WTC11 (cell line): ENCODE results near the gene SHROOM3. TPM values are rescaled to one million over a fixed set of nuclear protein-coding genes. Genes with fewer than 3 reads are reported as not detected.

Source experiments
- ATAC-seq: fragments of 200-7000 bp; cut with Tn5 transposase; 2 replicates; pipeline ENCODE4 v1.10.0; 2021; ENCODE audit warnings: mild to moderate bottlenecking, moderate library complexity
- CTCF ChIA-PET: fragments of 300-600 bp; sonication (Branson Sonifier 250); formaldehyde crosslinking; loops from one replicate; lab custom pipeline; 2021; ENCODE audit warnings: antibody characterized with exemption; lab: Charles Lee
- POLR2A ChIA-PET: fragments of 350-600 bp; sonication (Branson Sonifier 250); formaldehyde crosslinking; loops from one replicate; lab custom pipeline; 2021; ENCODE audit warnings: antibody characterized with exemption; lab: Charles Lee
- DNase-seq: peaks from one replicate; pipeline ENCODE4 v3.0.0; 2021; ENCODE audit warnings: low spot score
- H3K27ac Mint-ChIP-seq: 2 replicates; pipeline ENCODE4 v1.8.0; 2021; ENCODE audit warnings: mixed read lengths
- H3K27me3 Mint-ChIP-seq: 2 replicates; pipeline ENCODE4 v1.8.0; 2021; ENCODE audit warnings: low read depth, mild to moderate bottlenecking, moderate library complexity, mixed read lengths
- H3K36me3 Mint-ChIP-seq: 2 replicates; pipeline ENCODE4 v1.8.0; 2021; ENCODE audit warnings: mixed read lengths
- H3K4me1 Mint-ChIP-seq: 2 replicates; pipeline ENCODE4 v1.8.0; 2022; ENCODE audit warnings: mixed read lengths
- H3K4me3 Mint-ChIP-seq: 2 replicates; pipeline ENCODE4 v1.8.0; 2021; ENCODE audit warnings: mild to moderate bottlenecking, moderate library complexity, mixed read lengths
- H3K9me3 Mint-ChIP-seq: 2 replicates; pipeline ENCODE4 v1.8.0; 2021; ENCODE audit warnings: mixed read lengths
- ATF1 ChIP-seq: sonication (generic); formaldehyde crosslinking; IDR thresholded peaks from 2 replicates; pipeline ENCODE4 v1.8.1; 2023; ENCODE audit warnings: mild to moderate bottlenecking, moderate library complexity, missing genetic modification reagents
- CBFB ChIP-seq: sonication (generic); formaldehyde crosslinking; IDR thresholded peaks from 2 replicates; pipeline ENCODE4 v1.8.1; 2022; ENCODE audit warnings: mild to moderate bottlenecking, low read depth, missing genetic modification reagents
- ESRRA ChIP-seq: sonication (generic); formaldehyde crosslinking; IDR thresholded peaks from 2 replicates; pipeline ENCODE4 v1.8.1; 2022; ENCODE audit warnings: mild to moderate bottlenecking, missing genetic modification reagents, borderline replicate concordance
- ETV6 ChIP-seq: sonication (generic); formaldehyde crosslinking; IDR thresholded peaks from 2 replicates; pipeline ENCODE4 v1.8.1; 2022; ENCODE audit warnings: mild to moderate bottlenecking, missing genetic modification reagents
- FOXJ3 ChIP-seq: sonication (generic); formaldehyde crosslinking; IDR thresholded peaks from 2 replicates; pipeline ENCODE4 v1.9.0; 2021; ENCODE audit warnings: missing genetic modification reagents, mild to moderate bottlenecking, borderline replicate concordance
- FOXK1 ChIP-seq: sonication (generic); formaldehyde crosslinking; IDR thresholded peaks from 2 replicates; pipeline ENCODE4 v1.8.0; 2022; ENCODE audit warnings: mild to moderate bottlenecking, moderate library complexity, missing genetic modification reagents
- GTF2I ChIP-seq: fragments of 250-450 bp; sonication (Bioruptor Pico); conservative IDR thresholded peaks from 2 replicates; pipeline ENCODE4 v1.4.0; 2021; ENCODE audit warnings: mild to moderate bottlenecking
- HMGA2 ChIP-seq: fragments of 250-450 bp; sonication (Bioruptor Pico); IDR thresholded peaks from 2 replicates; pipeline ENCODE4 v1.4.0; 2021; ENCODE audit warnings: mild to moderate bottlenecking, moderate library complexity
- IRF2 ChIP-seq: sonication (generic); formaldehyde crosslinking; IDR thresholded peaks from 2 replicates; pipeline ENCODE4 v1.8.0; 2022; ENCODE audit warnings: low read depth, missing genetic modification reagents, borderline replicate concordance
- JUN ChIP-seq: sonication (generic); formaldehyde crosslinking; IDR thresholded peaks from 2 replicates; pipeline ENCODE4 v1.8.0; 2023; ENCODE audit warnings: mild to moderate bottlenecking, missing genetic modification reagents
- KAT7 ChIP-seq: sonication (generic); formaldehyde crosslinking; IDR thresholded peaks from 2 replicates; pipeline ENCODE4 v1.8.1; 2023; ENCODE audit warnings: missing genetic modification reagents, mild to moderate bottlenecking, borderline replicate concordance
- NFATC4 ChIP-seq: fragments of 250-450 bp; sonication (Bioruptor Pico); IDR thresholded peaks from 2 replicates; pipeline ENCODE4 v1.9.0; 2021; ENCODE audit warnings: mild to moderate bottlenecking
- NR3C1 ChIP-seq: sonication (generic); formaldehyde crosslinking; conservative IDR thresholded peaks from 2 replicates; pipeline ENCODE4 v1.8.1; 2023; ENCODE audit warnings: low read depth, mild to moderate bottlenecking, missing genetic modification reagents
- SMAD3 ChIP-seq: sonication (generic); formaldehyde crosslinking; IDR thresholded peaks from 2 replicates; pipeline ENCODE4 v1.8.0; 2022; ENCODE audit warnings: missing genetic modification reagents, mild to moderate bottlenecking, borderline replicate concordance
- SOX15 ChIP-seq: fragments of 250-450 bp; sonication (Bioruptor Pico); IDR thresholded peaks from 2 replicates; pipeline ENCODE4 v1.9.0; 2021; ENCODE audit warnings: mild to moderate bottlenecking
- TEAD1 ChIP-seq: sonication (generic); formaldehyde crosslinking; IDR thresholded peaks from 2 replicates; pipeline ENCODE4 v1.8.0; 2022; ENCODE audit warnings: mild to moderate bottlenecking, missing genetic modification reagents
- TEAD4 ChIP-seq: sonication (generic); formaldehyde crosslinking; IDR thresholded peaks from 2 replicates; pipeline ENCODE4 v1.8.0; 2022; ENCODE audit warnings: mild to moderate bottlenecking, missing genetic modification reagents
- ZBTB21 ChIP-seq: sonication (generic); formaldehyde crosslinking; IDR thresholded peaks from 2 replicates; pipeline ENCODE4 v1.8.1; 2023; ENCODE audit warnings: mild to moderate bottlenecking, missing genetic modification reagents, borderline replicate concordance
- ZNF396 ChIP-seq: fragments of 250-450 bp; sonication (Bioruptor Pico); IDR thresholded peaks from 2 replicates; pipeline ENCODE4 v1.8.0; 2021; ENCODE audit warnings: mild to moderate bottlenecking, moderate library complexity, borderline replicate concordance
- total RNA-seq: library from RNA; stranded (reverse); gene quantifications from 3 replicates; pipeline ENCODE4 v1.2.3, GENCODE V29; 2021
- TF ChIP-seq, protein P1 (sequence below): sonication (generic); formaldehyde crosslinking; IDR thresholded peaks from 2 replicates; pipeline ENCODE4 v1.8.1; 2023; ENCODE audit warnings: mild to moderate bottlenecking, missing genetic modification reagents, moderate library complexity
- TF ChIP-seq, protein P2 (sequence below): sonication (generic); formaldehyde crosslinking; IDR thresholded peaks from 2 replicates; pipeline ENCODE4 v1.8.1; 2022; ENCODE audit warnings: missing genetic modification reagents, borderline replicate concordance
- TF ChIP-seq, protein P3 (sequence below): sonication (generic); formaldehyde crosslinking; IDR thresholded peaks from 2 replicates; pipeline ENCODE4 v1.8.0; 2022; ENCODE audit warnings: mild to moderate bottlenecking, missing genetic modification reagents
- TF ChIP-seq, protein P4 (sequence below): fragments of 200-600 bp; IDR thresholded peaks from 2 replicates; pipeline ENCODE4 v1.8.0; 2022; ENCODE audit warnings: antibody characterized with exemption
- TF ChIP-seq, protein P5 (sequence below): sonication (generic); formaldehyde crosslinking; IDR thresholded peaks from 2 replicates; pipeline ENCODE4 v1.8.0; 2022; ENCODE audit warnings: mild to moderate bottlenecking, missing genetic modification reagents
- TF ChIP-seq, protein P6 (sequence below): sonication (generic); formaldehyde crosslinking; IDR thresholded peaks from 2 replicates; pipeline ENCODE4 v1.8.1; 2023; ENCODE audit warnings: mild to moderate bottlenecking, moderate library complexity, missing genetic modification reagents

Gene SHROOM3
- total RNA-seq, 1 experiment from 2014 or later = 71.9 TPM

DNA sequence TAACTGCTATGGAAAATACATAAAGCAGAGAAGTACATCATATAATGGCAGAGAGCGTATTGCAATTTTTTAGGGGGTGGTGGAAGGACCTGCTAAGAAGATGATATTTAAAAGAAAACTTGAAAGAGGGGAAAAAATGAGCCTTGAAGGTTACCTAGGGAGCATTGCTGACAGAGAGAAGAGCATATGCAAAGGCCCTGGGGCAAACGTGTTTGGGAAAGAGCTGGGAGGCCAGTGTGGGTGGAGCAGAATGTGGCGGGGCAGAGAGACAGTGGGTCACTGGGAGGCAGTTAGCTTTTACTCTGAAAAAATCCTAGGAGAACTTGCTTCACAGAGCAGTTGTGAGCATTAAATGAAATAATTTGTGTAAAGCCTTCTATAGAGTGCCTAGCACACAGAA lies 157.0 kb downstream of the SHROOM3 start:
- ATAC-seq = no peak
- Mint-ChIP-seq H3K9me3 (peaks cover 5% of the 10 kb centered on the region), H3K27ac (peak overlapping the region; percentile 100)
- POLR2A ChIA-PET = no interaction called here
- TF ChIP-seq GTF2I (CRISPR knock-in tag) = peak; percentile 61; the same call in 1 of the 2 replicates
- TF ChIP-seq SOX15 (CRISPR knock-in tag) = no peak
- TF ChIP-seq, all 79 proteins: peak for 1
- CTCF ChIA-PET = no interaction called here
- H3K27me3 Mint-ChIP-seq = no peaks in the 10 kb centered on the region
- H3K4me1 Mint-ChIP-seq = peaks cover 50% of the 10 kb centered on the region
- no peak overlapping the region for H3K4me3 Mint-ChIP-seq
- peaks cover 3% of the 10 kb centered on the region; the same call in 1 of the 2 replicates for H3K36me3 Mint-ChIP-seq
- DNase-seq = no peak

DNA sequence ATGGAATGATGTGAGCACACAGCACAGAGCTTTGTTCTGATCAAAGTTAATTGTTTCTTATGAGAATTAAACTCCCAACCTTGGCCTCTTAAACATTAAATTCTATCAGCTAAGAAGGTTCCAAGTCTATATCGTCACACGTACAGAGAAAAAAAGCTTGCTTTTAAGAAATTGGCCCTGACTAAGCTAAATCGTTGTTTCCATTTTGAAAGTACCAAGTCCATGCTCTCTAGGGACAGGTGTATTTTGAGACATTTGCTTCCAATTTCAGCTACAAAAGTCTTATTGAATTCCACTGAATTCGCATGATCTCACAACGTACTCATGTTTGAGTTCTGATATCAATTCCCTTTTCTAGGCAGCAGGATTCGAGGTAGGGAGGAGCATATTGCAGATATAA lies 157.4 kb downstream of the SHROOM3 start:
- H3K9me3 Mint-ChIP-seq = peaks cover 5% of the 10 kb centered on the region
- ChIA-PET CTCF (interaction anchor here (1.1 kb wide), 1 partner anchor 165 kb away, joined by 3 read pairs; no protein-coding TSS in a partner anchor), POLR2A (no interaction called here)
- DNase-seq = no peak
- no peak overlapping the region for H3K4me3 Mint-ChIP-seq
- no peaks in the 10 kb centered on the region for H3K27me3 Mint-ChIP-seq
- H3K36me3 Mint-ChIP-seq = peaks cover 3% of the 10 kb centered on the region; the same call in 1 of the 2 replicates
- ATAC-seq = no peak
- TF ChIP-seq NFATC4 (CRISPR knock-in tag) (no peak), ZNF396 (CRISPR knock-in tag) (no peak), TEAD1 (CRISPR knock-in tag) (no peak), CBFB (no peak), ZBTB21 (no peak), NR3C1 (CRISPR knock-in tag) (no peak), JUN (no peak), FOXK1 (no peak), ESRRA (CRISPR knock-in tag) (no peak), IRF2 (CRISPR knock-in tag) (no peak), TEAD4 (CRISPR knock-in tag) (no peak), ETV6 (no peak), FOXJ3 (no peak)
- TF ChIP-seq, protein P1, sequence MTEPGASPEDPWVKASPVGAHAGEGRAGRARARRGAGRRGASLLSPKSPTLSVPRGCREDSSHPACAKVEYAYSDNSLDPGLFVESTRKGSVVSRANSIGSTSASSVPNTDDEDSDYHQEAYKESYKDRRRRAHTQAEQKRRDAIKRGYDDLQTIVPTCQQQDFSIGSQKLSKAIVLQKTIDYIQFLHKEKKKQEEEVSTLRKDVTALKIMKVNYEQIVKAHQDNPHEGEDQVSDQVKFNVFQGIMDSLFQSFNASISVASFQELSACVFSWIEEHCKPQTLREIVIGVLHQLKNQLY (CRISPR knock-in tag) = no peak
- TF ChIP-seq, protein P2, sequence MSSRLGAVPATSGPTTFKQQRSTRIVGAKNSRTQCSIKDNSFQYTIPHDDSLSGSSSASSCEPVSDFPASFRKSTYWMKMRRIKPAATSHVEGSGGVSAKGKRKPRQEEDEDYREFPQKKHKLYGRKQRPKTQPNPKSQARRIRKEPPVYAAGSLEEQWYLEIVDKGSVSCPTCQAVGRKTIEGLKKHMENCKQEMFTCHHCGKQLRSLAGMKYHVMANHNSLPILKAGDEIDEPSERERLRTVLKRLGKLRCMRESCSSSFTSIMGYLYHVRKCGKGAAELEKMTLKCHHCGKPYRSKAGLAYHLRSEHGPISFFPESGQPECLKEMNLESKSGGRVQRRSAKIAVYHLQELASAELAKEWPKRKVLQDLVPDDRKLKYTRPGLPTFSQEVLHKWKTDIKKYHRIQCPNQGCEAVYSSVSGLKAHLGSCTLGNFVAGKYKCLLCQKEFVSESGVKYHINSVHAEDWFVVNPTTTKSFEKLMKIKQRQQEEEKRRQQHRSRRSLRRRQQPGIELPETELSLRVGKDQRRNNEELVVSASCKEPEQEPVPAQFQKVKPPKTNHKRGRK (CRISPR knock-in tag) = no peak
- TF ChIP-seq, protein P3, sequence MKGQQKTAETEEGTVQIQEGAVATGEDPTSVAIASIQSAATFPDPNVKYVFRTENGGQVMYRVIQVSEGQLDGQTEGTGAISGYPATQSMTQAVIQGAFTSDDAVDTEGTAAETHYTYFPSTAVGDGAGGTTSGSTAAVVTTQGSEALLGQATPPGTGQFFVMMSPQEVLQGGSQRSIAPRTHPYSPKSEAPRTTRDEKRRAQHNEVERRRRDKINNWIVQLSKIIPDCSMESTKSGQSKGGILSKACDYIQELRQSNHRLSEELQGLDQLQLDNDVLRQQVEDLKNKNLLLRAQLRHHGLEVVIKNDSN (CRISPR knock-in tag) = no peak
- TF ChIP-seq, protein P4, sequence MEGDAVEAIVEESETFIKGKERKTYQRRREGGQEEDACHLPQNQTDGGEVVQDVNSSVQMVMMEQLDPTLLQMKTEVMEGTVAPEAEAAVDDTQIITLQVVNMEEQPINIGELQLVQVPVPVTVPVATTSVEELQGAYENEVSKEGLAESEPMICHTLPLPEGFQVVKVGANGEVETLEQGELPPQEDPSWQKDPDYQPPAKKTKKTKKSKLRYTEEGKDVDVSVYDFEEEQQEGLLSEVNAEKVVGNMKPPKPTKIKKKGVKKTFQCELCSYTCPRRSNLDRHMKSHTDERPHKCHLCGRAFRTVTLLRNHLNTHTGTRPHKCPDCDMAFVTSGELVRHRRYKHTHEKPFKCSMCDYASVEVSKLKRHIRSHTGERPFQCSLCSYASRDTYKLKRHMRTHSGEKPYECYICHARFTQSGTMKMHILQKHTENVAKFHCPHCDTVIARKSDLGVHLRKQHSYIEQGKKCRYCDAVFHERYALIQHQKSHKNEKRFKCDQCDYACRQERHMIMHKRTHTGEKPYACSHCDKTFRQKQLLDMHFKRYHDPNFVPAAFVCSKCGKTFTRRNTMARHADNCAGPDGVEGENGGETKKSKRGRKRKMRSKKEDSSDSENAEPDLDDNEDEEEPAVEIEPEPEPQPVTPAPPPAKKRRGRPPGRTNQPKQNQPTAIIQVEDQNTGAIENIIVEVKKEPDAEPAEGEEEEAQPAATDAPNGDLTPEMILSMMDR = no peak
- H3K4me1 Mint-ChIP-seq = peaks cover 45% of the 10 kb centered on the region
- peak overlapping the region; percentile 41 for H3K27ac Mint-ChIP-seq

DNA sequence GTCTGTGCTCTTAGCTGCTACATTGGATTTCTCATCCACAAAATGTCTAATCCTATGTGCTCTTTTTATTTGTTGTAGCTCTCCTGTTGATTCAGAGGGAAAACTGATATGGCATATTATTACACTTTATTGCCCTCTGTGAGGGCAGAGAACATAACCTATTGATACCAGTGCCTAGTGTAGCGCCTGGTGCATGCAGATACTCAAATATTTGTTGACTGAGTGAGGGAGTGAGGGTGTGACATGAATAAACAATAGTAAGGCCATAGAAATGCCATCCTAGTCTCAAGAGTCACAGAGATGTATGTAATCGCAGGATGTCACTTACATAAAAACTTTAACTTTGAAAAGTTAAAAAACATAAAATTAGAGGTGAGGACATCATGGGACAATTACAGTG lies 159.1 kb downstream of the SHROOM3 start:
- ChIA-PET CTCF (no interaction called here), POLR2A (no interaction called here)
- Mint-ChIP-seq H3K4me1 (peaks cover 39% of the 10 kb centered on the region), H3K27me3 (no peaks in the 10 kb centered on the region), H3K9me3 (peaks cover 5% of the 10 kb centered on the region), H3K27ac (peak overlapping the region; percentile 82), H3K36me3 (peaks cover 3% of the 10 kb centered on the region; the same call in 1 of the 2 replicates), H3K4me3 (no peak overlapping the region)
- no peak for ATAC-seq
- DNase-seq = no peak
- no peak for TF ChIP-seq KAT7 (CRISPR knock-in tag)
- no peak for TF ChIP-seq ZNF396 (CRISPR knock-in tag)
- TF ChIP-seq, protein P5, sequence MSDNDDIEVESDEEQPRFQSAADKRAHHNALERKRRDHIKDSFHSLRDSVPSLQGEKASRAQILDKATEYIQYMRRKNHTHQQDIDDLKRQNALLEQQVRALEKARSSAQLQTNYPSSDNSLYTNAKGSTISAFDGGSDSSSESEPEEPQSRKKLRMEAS = no peak
- no peak for TF ChIP-seq HMGA2
- TF ChIP-seq SMAD3 = no peak
- no peak for TF ChIP-seq ATF1
- TF ChIP-seq, protein P6, sequence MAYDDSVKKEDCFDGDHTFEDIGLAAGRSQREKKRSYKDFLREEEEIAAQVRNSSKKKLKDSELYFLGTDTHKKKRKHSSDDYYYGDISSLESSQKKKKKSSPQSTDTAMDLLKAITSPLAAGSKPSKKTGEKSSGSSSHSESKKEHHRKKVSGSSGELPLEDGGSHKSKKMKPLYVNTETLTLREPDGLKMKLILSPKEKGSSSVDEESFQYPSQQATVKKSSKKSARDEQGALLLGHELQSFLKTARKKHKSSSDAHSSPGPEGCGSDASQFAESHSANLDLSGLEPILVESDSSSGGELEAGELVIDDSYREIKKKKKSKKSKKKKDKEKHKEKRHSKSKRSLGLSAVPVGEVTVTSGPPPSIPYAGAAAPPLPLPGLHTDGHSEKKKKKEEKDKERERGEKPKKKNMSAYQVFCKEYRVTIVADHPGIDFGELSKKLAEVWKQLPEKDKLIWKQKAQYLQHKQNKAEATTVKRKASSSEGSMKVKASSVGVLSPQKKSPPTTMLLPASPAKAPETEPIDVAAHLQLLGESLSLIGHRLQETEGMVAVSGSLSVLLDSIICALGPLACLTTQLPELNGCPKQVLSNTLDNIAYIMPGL (CRISPR knock-in tag) = no peak
